ENCODE data around the gene CSNK1G1. TPM values are rescaled to one million over a fixed set of nuclear protein-coding genes. Genes with fewer than 3 reads are reported as not detected.

Gene CSNK1G1
- polyA plus RNA-seq, 1 donor from 2014 or later, result 18.9 TPM

GRCh38 chr15:64256051-64256450 is 99.9 kb downstream of the CSNK1G1 start:
- H3K27ac ChIP-seq (ENCODE audit: low read length), result no peak overlapping the region
- no peaks in the 10 kb centered on the region for H3K27me3 ChIP-seq (ENCODE audit: insufficient read depth, low read depth, low read length)
- no peaks in the 10 kb centered on the region for H3K9me3 ChIP-seq (ENCODE audit: low read length)
- H3K4me2 ChIP-seq (ENCODE audit: low read length), result no peak overlapping the region
- no peaks in the 10 kb centered on the region for H3K9me2 ChIP-seq (ENCODE audit: insufficient read depth, low read length)
- H3K79me2 ChIP-seq (replicated peaks; ENCODE audit: insufficient read depth, low read length), result peaks cover 3% of the 10 kb centered on the region
- no peak overlapping the region for H2AFZ ChIP-seq (ENCODE audit: low read depth, low read length)
- H3K4me3 ChIP-seq (ENCODE audit: low read length), result no peak overlapping the region
- no peaks in the 10 kb centered on the region for H3K36me3 ChIP-seq (ENCODE audit: insufficient read depth, low read length)
- no peaks in the 10 kb centered on the region for H4K20me1 ChIP-seq (ENCODE audit: insufficient read depth)
- no peaks in the 10 kb centered on the region for H3F3A ChIP-seq (ENCODE audit: insufficient read depth, low read length, poor library complexity, severe bottlenecking)
- H3K9ac ChIP-seq (ENCODE audit: low read length), result no peak overlapping the region
- TF ChIP-seq TAF1 (IDR thresholded peaks at IDR 0.05; ENCODE audit: low read depth) (no peak), RAD21 (conservative IDR thresholded peaks at IDR 0.05) (no peak), MXI1 (conservative IDR thresholded peaks at IDR 0.05; ENCODE audit: poor library complexity, severe bottlenecking) (no peak), REST (IDR thresholded peaks at IDR 0.05; ENCODE audit: borderline replicate concordance) (no peak), EP300 (conservative IDR thresholded peaks at IDR 0.05; ENCODE audit: poor library complexity, severe bottlenecking) (no peak), CTCF (IDR thresholded peaks at IDR 0.05; ENCODE audit: poor library complexity, severe bottlenecking) (no peak), SMC3 (conservative IDR thresholded peaks at IDR 0.05; ENCODE audit: poor library complexity) (no peak), POLR2AphosphoS5 (IDR thresholded peaks at IDR 0.05) (no peak), EZH2 (IDR thresholded peaks at IDR 0.05; ENCODE audit: borderline replicate concordance, insufficient read depth, low read length, poor library complexity, severe bottlenecking) (no peak)

DNA sequence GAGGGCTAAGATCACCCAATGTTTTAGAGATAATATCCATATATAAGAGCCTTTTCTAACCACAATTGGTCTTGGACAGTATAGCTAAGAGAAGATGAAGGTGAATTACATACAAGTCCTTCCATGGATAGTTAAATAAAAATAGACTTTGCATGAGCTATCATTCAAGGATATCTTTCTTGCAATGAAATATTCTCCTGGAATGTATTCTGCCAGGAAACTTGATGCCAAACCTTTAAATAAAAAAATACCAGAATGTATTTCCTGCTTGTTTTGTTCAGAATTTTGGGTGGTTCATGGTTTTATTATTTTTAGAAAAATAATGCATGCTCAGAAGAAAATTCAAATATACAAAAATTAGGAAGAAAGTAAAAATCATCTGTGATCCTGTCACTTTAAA is 104.3 kb downstream of the CSNK1G1 start:
- Histone ChIP-seq H3K4me3 (ENCODE audit: low read length) (no peak overlapping the region), H2AFZ (ENCODE audit: low read depth, low read length) (no peak overlapping the region), H3K9me3 (ENCODE audit: low read length) (no peaks in the 10 kb centered on the region), H3K36me3 (ENCODE audit: insufficient read depth, low read length) (no peaks in the 10 kb centered on the region), H3K27ac (ENCODE audit: low read length) (no peak overlapping the region), H3K27me3 (ENCODE audit: insufficient read depth, low read depth, low read length) (no peaks in the 10 kb centered on the region), H3K9me2 (ENCODE audit: insufficient read depth, low read length) (no peaks in the 10 kb centered on the region), H4K20me1 (ENCODE audit: insufficient read depth) (no peaks in the 10 kb centered on the region), H3K9ac (ENCODE audit: low read length) (no peak overlapping the region), H3K4me2 (ENCODE audit: low read length) (no peak overlapping the region), H3F3A (ENCODE audit: insufficient read depth, low read length, poor library complexity, severe bottlenecking) (no peaks in the 10 kb centered on the region), H3K79me2 (replicated peaks; ENCODE audit: insufficient read depth, low read length) (peaks cover 3% of the 10 kb centered on the region)
- TF ChIP-seq EP300 (conservative IDR thresholded peaks at IDR 0.05; ENCODE audit: poor library complexity, severe bottlenecking) (no peak), RAD21 (conservative IDR thresholded peaks at IDR 0.05) (no peak), TAF1 (IDR thresholded peaks at IDR 0.05; ENCODE audit: low read depth) (no peak), MXI1 (conservative IDR thresholded peaks at IDR 0.05; ENCODE audit: poor library complexity, severe bottlenecking) (no peak), REST (IDR thresholded peaks at IDR 0.05; ENCODE audit: borderline replicate concordance) (no peak), SMC3 (conservative IDR thresholded peaks at IDR 0.05; ENCODE audit: poor library complexity) (no peak)
